Endothelial cell of umbilical vein (primary cell): ENCODE measurements around the gene BORCS6. TPM values are rescaled to one million over a fixed set of nuclear protein-coding genes. Genes with fewer than 3 reads are reported as not detected.
A peak's percentile ranks its signal among the peaks of the same experiment; 100 is the strongest.

Experiments used
- BruUV-seq: library from RNA; stranded (reverse); fragments of 400-500 nt; replicated peaks from 2 replicates; lab custom pipeline; 2021; lab: Mats Ljungman, UMichigan
- CTCF ChIA-PET: fragments of 300-600, 350-600 bp; sonication (Branson Sonifier 250); formaldehyde crosslinking; loops from one replicate; lab custom pipeline; 2021; ENCODE audit warnings: antibody characterized with exemption, inconsistent platforms; lab: Charles Lee
- POLR2A ChIA-PET: fragments of 300-600, 350-600 bp; sonication (Branson Sonifier 250); formaldehyde crosslinking; loops from one replicate; lab custom pipeline; 2021; ENCODE audit warnings: antibody characterized with exemption, inconsistent platforms; lab: Charles Lee
- DNase-seq: peaks from one replicate; pipeline ENCODE4 v3.0.0-alpha.2; 2011; ENCODE audit warnings: low read depth, low spot score
- FAIRE-seq: peaks from 2 replicates; lab custom pipeline; 2011; peaks lifted over from hg19 to GRCh38; lab: Jason Lieb, UNC
- H2AFZ ChIP-seq: 2 replicates; pipeline ENCODE4 v1.6.0; 2012; ENCODE audit warnings: low read depth, low read length, control low read depth, inconsistent platforms
- H3K27ac ChIP-seq: 2 replicates; pipeline ENCODE4 v1.5.1; 2011; ENCODE audit warnings: low read depth, mild to moderate bottlenecking, control low read depth, low read length, moderate library complexity; ENCODE audit not compliant: insufficient read depth
- H3K27me3 ChIP-seq, 2 experiments: 2 replicates each; pipeline versions ENCODE4 v1.6.0 to v1.6.1; 2011; ENCODE audit warnings: low read length in 2 of 2, mixed read lengths in 1 of 2; ENCODE audit not compliant: control insufficient read depth in 2 of 2, insufficient read depth in 2 of 2
- H3K36me3 ChIP-seq, 2 experiments: 2 replicates in 1 of 2; 3 replicates in 1 of 2; pipeline ENCODE4 v1.5.1; 2011; ENCODE audit warnings: low read length in 2 of 2, mild to moderate bottlenecking in 1 of 2, moderate library complexity in 1 of 2; ENCODE audit not compliant: control insufficient read depth in 2 of 2, insufficient read depth in 2 of 2; ENCODE audit errors: extremely low read depth in 1 of 2
- H3K4me1 ChIP-seq: 3 replicates; pipeline ENCODE4 v1.5.1; 2011; ENCODE audit warnings: mild to moderate bottlenecking, low read length; ENCODE audit not compliant: control insufficient read depth, insufficient read depth; ENCODE audit errors: extremely low read depth
- H3K4me2 ChIP-seq: 2 replicates; pipeline ENCODE4 v1.6.1; 2011; ENCODE audit warnings: low read length, control low read depth, mixed read lengths; ENCODE audit not compliant: insufficient read depth
- H3K4me3 ChIP-seq, 3 experiments: fragments of 200-600 bp in 1 of 3; sonication (generic), shearing (Covaris generic) in 1 of 3; replicated peaks in 1 of 3; 2 replicates each; pipeline ENCODE4 v1.5.1; 2011 to 2016; ENCODE audit warnings: control low read depth in 3 of 3, low read length in 3 of 3, mild to moderate bottlenecking in 2 of 3, inconsistent platforms in 1 of 3, low read depth in 1 of 3, moderate library complexity in 1 of 3; ENCODE audit not compliant: insufficient read depth in 1 of 3
- H3K79me2 ChIP-seq: 2 replicates; pipeline ENCODE4 v1.6.0; 2012; ENCODE audit warnings: low read length, inconsistent platforms; ENCODE audit not compliant: control insufficient read depth, insufficient read depth
- H3K9ac ChIP-seq: replicated peaks from 2 replicates; pipeline ENCODE3; 2011; ENCODE audit warnings: low read length, control low read depth; ENCODE audit not compliant: insufficient read depth; ENCODE audit errors: extremely low read depth
- H3K9me1 ChIP-seq: replicated peaks from 3 replicates; pipeline ENCODE4 v1.6.0; 2011; ENCODE audit warnings: mild to moderate bottlenecking, low read length; ENCODE audit not compliant: control insufficient read depth, insufficient read depth; ENCODE audit errors: extremely low read depth
- H3K9me3 ChIP-seq: replicated peaks from 2 replicates; pipeline ENCODE4 v1.5.1; 2012; ENCODE audit warnings: low read length, inconsistent platforms; ENCODE audit not compliant: control insufficient read depth, insufficient read depth
- H4K20me1 ChIP-seq: replicated peaks from 2 replicates; pipeline ENCODE3; 2011; ENCODE audit warnings: mild to moderate bottlenecking, low read length; ENCODE audit not compliant: control insufficient read depth, insufficient read depth; ENCODE audit errors: extremely low read depth
- CTCF ChIP-seq, 2 donors: IDR thresholded peaks; 1 replicate in 1 of 2; 2 replicates in 1 of 2; pipeline ENCODE4 v1.5.1; 2011; ENCODE audit warnings: low read length in 2 of 2, mild to moderate bottlenecking in 2 of 2, moderate library complexity in 2 of 2, control low read depth in 1 of 2, inconsistent platforms in 1 of 2, low read depth in 1 of 2; ENCODE audit not compliant: insufficient read depth in 1 of 2; ENCODE audit errors: extremely low read depth in 1 of 2
- EZH2 ChIP-seq: IDR thresholded peaks from 2 replicates; pipeline ENCODE4 v1.6.1; 2012; ENCODE audit warnings: borderline replicate concordance, low read depth, mild to moderate bottlenecking, moderate library complexity, low read length, inconsistent platforms; ENCODE audit not compliant: severe bottlenecking
- JUN ChIP-seq: IDR thresholded peaks from 2 replicates; pipeline ENCODE4 v1.6.1; 2011; ENCODE audit warnings: borderline replicate concordance, low read depth; ENCODE audit not compliant: insufficient read length, insufficient read depth
- MYC ChIP-seq: IDR thresholded peaks from one replicate; pipeline ENCODE4 v1.6.1; 2011; ENCODE audit warnings: mild to moderate bottlenecking, low read depth, low read length
- POLR2A ChIP-seq: IDR thresholded peaks from 2 replicates; pipeline ENCODE4 v1.6.1; 2012; ENCODE audit warnings: low read depth, mild to moderate bottlenecking, control low read depth, low read length
- POLR2AphosphoS5 ChIP-seq: IDR thresholded peaks from 2 replicates; pipeline ENCODE4 v1.6.1; 2012; ENCODE audit warnings: low read depth, mild to moderate bottlenecking, control low read depth, low read length, moderate library complexity; ENCODE audit not compliant: insufficient read depth
- dilution Hi-C: fragments of 300-500 bp; cut with MboI; formaldehyde crosslinking; loops from one replicate; pipeline ENCODE4 v1.15.0; 2019; ENCODE audit warnings: low sequenced_read_pairs; ENCODE audit not compliant: extremely low pct_ligation_motif_present
- intact Hi-C: fragments of 100-400 bp; cut with micrococcal nuclease; formaldehyde crosslinking; loops from one replicate; pipeline ENCODE4 v1.10.0; 2022
- polyA plus RNA-seq, 4 experiments: library from polyadenylated mRNA; depleted of rRNA in 3 of 4; stranded (reverse) in 3 of 4; unstranded in 1 of 4; fragments of >200 nt; gene quantifications; 2 replicates each; pipeline versions ENCODE4 v1.2.1 to v1.2.3, GENCODE V29; 2011 to 2012; ENCODE audit warnings: missing spikeins in 1 of 4
- total RNA-seq: library from RNA; stranded (reverse); gene quantifications from 2 replicates; pipeline ENCODE4 v1.2.3, GENCODE V29; 2021

Gene BORCS6
- total and polyA plus RNA-seq, 2 donors (not counting 3 experiments of a cell fraction or from before 2014, with no cell fraction given) = 8.0 to 9.0 TPM

- H4K20me1 ChIP-seq = no peaks in the 10 kb centered on the region
- FAIRE-seq (no peak), DNase-seq (no peak)
- POLR2A ChIA-PET = no interaction called here
- H3K9me1 ChIP-seq = no peaks in the 10 kb centered on the region
- H3K4me1 ChIP-seq = peaks cover 23% of the 10 kb centered on the region
- H3K9me3 ChIP-seq = no peaks in the 10 kb centered on the region
- peak overlapping the region; percentile 64 for H3K4me2 ChIP-seq
- intact Hi-C loops (no loop called here), dilution Hi-C loops (no loop called here)
- CTCF ChIA-PET = interaction anchor here (1.4 kb wide), 2 partner anchors 11 to 116 kb away, joined by 3 to 4 read pairs; no protein-coding TSS in a partner anchor
- H3K36me3 ChIP-seq = no peaks in the 10 kb centered on the region
- H3K27ac ChIP-seq = peak overlapping the region; percentile 29
- no TSS peak for BruUV-seq
- H3K79me2 ChIP-seq = no peaks in the 10 kb centered on the region
- peak overlapping the region; percentile 21 to 61 (median 42) for H3K4me3 ChIP-seq
- peak overlapping the region; percentile 91 for H2AFZ ChIP-seq
- TF ChIP-seq EZH2 (no peak), POLR2A (no peak), CTCF (IDR thresholded peaks at IDR 0.05; ENCODE audit: extremely low read depth in 1 of 2, insufficient read depth in 1 of 2, low read depth in 1 of 2, low read length in 2 of 2) (no peak), POLR2AphosphoS5 (no peak), MYC (no peak), JUN (no peak)
- peak overlapping the region; percentile 69 for H3K9ac ChIP-seq
- no peaks in the 10 kb centered on the region for H3K27me3 ChIP-seq
Observed at GRCh38 chr17:8175795-8176196, 14.2 kb downstream of the BORCS6 start.
